Measurements from ENCODE around the gene CARS1. TPM values are rescaled to one million over a fixed set of nuclear protein-coding genes. Genes with fewer than 3 reads are reported as not detected.

The CARS1 gene
- total RNA-seq, 1 donor from 2014 or later: 17.2 TPM

DNA sequence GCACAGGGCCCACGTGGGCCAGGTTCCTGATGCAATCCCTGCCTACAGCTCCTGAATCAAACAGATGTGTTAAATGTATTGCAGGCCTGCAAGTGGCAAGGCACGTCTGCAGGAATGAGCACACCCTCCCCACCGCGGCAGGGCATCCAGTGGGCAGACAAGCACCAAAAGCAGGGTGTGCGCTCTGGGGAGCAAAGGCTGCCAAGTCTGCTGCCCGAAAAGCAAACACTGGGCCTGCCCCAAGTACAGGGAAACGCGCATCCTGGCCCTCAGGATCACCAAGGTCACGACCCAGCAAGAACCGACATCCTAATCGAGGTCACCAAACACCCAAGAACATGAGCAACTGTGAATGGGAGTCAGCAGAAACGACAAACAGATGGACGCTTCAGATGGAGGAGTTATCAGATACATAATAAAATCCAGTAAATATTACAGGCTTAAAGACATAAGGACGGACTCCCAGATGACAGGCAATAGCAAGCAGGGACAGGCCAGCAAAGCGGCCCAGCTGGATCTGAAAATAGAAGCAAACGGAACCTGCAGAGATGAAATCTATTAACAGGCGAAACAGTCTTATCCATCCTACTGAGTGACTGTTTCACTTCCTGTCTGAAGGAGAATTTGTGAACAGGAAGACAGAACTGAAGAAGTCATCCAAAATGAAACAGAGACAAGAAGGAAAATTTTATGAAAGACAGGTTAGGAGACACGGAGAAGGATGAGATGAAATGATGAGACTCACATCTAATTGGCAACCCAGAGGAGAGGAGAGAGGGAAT, 26.7 kb downstream of the CARS1 start:
- Mint-ChIP-seq H3K27ac (no peak overlapping the region), H3K4me3 (no peak overlapping the region), H3K9me3 (no peaks in the 10 kb centered on the region), H3K36me3 (peaks cover 32% of the 10 kb centered on the region), H3K27me3 (ENCODE audit: insufficient read depth, low read depth) (peaks cover 4% of the 10 kb centered on the region), H3K4me1 (no peaks in the 10 kb centered on the region)
- TF ChIP-seq EZH2phosphoT487 (IDR thresholded peaks at IDR 0.05) (no peak), EZH2 (IDR thresholded peaks at IDR 0.05) (no peak)
- TF ChIP-seq, protein P1, sequence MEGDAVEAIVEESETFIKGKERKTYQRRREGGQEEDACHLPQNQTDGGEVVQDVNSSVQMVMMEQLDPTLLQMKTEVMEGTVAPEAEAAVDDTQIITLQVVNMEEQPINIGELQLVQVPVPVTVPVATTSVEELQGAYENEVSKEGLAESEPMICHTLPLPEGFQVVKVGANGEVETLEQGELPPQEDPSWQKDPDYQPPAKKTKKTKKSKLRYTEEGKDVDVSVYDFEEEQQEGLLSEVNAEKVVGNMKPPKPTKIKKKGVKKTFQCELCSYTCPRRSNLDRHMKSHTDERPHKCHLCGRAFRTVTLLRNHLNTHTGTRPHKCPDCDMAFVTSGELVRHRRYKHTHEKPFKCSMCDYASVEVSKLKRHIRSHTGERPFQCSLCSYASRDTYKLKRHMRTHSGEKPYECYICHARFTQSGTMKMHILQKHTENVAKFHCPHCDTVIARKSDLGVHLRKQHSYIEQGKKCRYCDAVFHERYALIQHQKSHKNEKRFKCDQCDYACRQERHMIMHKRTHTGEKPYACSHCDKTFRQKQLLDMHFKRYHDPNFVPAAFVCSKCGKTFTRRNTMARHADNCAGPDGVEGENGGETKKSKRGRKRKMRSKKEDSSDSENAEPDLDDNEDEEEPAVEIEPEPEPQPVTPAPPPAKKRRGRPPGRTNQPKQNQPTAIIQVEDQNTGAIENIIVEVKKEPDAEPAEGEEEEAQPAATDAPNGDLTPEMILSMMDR (IDR thresholded peaks at IDR 0.05): no peak
- no peak overlapping the region for H3K4me2 ChIP-seq
- DNase-seq (ENCODE audit: low spot score): no peak
- no peaks in the 10 kb centered on the region for H3K79me2 ChIP-seq (ENCODE audit: low read depth)
- no peak overlapping the region for H3K9ac ChIP-seq
- no peaks in the 10 kb centered on the region for H3K9me3 ChIP-seq (ENCODE audit: low read depth)
- no peaks in the 10 kb centered on the region for H4K20me1 ChIP-seq (ENCODE audit: low read depth)
- H3K27me3 ChIP-seq: no peaks in the 10 kb centered on the region
- H3F3A ChIP-seq (ENCODE audit: low read depth): no peaks in the 10 kb centered on the region
- no peak overlapping the region for H2AFZ ChIP-seq (replicated peaks)
- no peak overlapping the region for H3K27ac ChIP-seq
- H3K4me1 ChIP-seq: no peaks in the 10 kb centered on the region
- H3K4me3 ChIP-seq: no peak overlapping the region
- H3K36me3 ChIP-seq: no peaks in the 10 kb centered on the region

GRCh38 chr11:3028813-3029212, 28.4 kb downstream of the CARS1 start:
- Mint-ChIP-seq H3K4me1 (no peaks in the 10 kb centered on the region), H3K36me3 (peaks cover 30% of the 10 kb centered on the region), H3K27ac (no peak overlapping the region), H3K9me3 (no peaks in the 10 kb centered on the region), H3K27me3 (ENCODE audit: insufficient read depth, low read depth) (peaks cover 4% of the 10 kb centered on the region), H3K4me3 (no peak overlapping the region)
- no peaks in the 10 kb centered on the region for H3F3A ChIP-seq (ENCODE audit: low read depth)
- no peak overlapping the region for H3K9ac ChIP-seq
- no peaks in the 10 kb centered on the region for H4K20me1 ChIP-seq (ENCODE audit: low read depth)
- H3K4me1 ChIP-seq: no peaks in the 10 kb centered on the region
- H3K9me3 ChIP-seq (ENCODE audit: low read depth): no peaks in the 10 kb centered on the region
- H3K36me3 ChIP-seq: no peaks in the 10 kb centered on the region
- H3K27me3 ChIP-seq: no peaks in the 10 kb centered on the region
- H3K27ac ChIP-seq: no peak overlapping the region
- no peak overlapping the region for H3K4me2 ChIP-seq
- H2AFZ ChIP-seq (replicated peaks): no peak overlapping the region
- H3K79me2 ChIP-seq (ENCODE audit: low read depth): no peaks in the 10 kb centered on the region
- TF ChIP-seq, protein P1 (IDR thresholded peaks at IDR 0.05): no peak
- TF ChIP-seq EZH2 (IDR thresholded peaks at IDR 0.05) (no peak), EZH2phosphoT487 (IDR thresholded peaks at IDR 0.05) (no peak)
- no peak overlapping the region for H3K4me3 ChIP-seq
- no peak for DNase-seq (ENCODE audit: low spot score)

GRCh38 chr11:3026803-3027202, 30.4 kb downstream of the CARS1 start:
- H3F3A ChIP-seq (ENCODE audit: low read depth): no peaks in the 10 kb centered on the region
- no peak overlapping the region for H3K27ac ChIP-seq
- H3K27me3 Mint-ChIP-seq (ENCODE audit: insufficient read depth, low read depth): peaks cover 4% of the 10 kb centered on the region
- H3K4me2 ChIP-seq: no peak overlapping the region
- no peaks in the 10 kb centered on the region for H3K79me2 ChIP-seq (ENCODE audit: low read depth)
- no peak overlapping the region for H2AFZ ChIP-seq (replicated peaks)
- H3K36me3 Mint-ChIP-seq: peaks cover 34% of the 10 kb centered on the region
- TF ChIP-seq EZH2phosphoT487 (IDR thresholded peaks at IDR 0.05): no peak
- TF ChIP-seq, protein P1 (IDR thresholded peaks at IDR 0.05): no peak
- TF ChIP-seq EZH2 (IDR thresholded peaks at IDR 0.05): no peak
- DNase-seq (ENCODE audit: low spot score): no peak
- no peaks in the 10 kb centered on the region for H3K9me3 ChIP-seq (ENCODE audit: low read depth)
- H3K36me3 ChIP-seq: no peaks in the 10 kb centered on the region
- H3K4me3 Mint-ChIP-seq: no peak overlapping the region
- no peaks in the 10 kb centered on the region for H3K27me3 ChIP-seq
- H3K4me1 ChIP-seq: no peaks in the 10 kb centered on the region
- H3K4me3 ChIP-seq: no peak overlapping the region
- H3K9ac ChIP-seq: no peak overlapping the region
- H3K27ac Mint-ChIP-seq: no peak overlapping the region
- no peaks in the 10 kb centered on the region for H3K9me3 Mint-ChIP-seq
- peaks cover 4% of the 10 kb centered on the region for H4K20me1 ChIP-seq (ENCODE audit: low read depth)
- H3K4me1 Mint-ChIP-seq: peaks cover 5% of the 10 kb centered on the region

Measured in neural progenitor cell (in vitro differentiated cells).